ENCODE results near the gene ABCC10.
"Not testable (repeated sequence)": the region's sequence is repeated elsewhere in the genome, so short reads cannot be mapped to it uniquely, and the experiment has no call there.

Gene ABCC10

GRCh38 chr6:43408259-43408658, 19.1 kb upstream of the ABCC10 start:
- DNase-seq: no peak

GRCh38 chr6:43410776-43411175, 16.6 kb upstream of the ABCC10 start:
- not testable (repeated sequence) for DNase-seq

GRCh38 chr6:43412541-43412940, 14.8 kb upstream of the ABCC10 start:
- DNase-seq: no peak

GRCh38 chr6:43413002-43413401, 14.3 kb upstream of the ABCC10 start:
- no peak for DNase-seq

GRCh38 chr6:43415275-43415674, 12.1 kb upstream of the ABCC10 start:
- not testable (repeated sequence) for DNase-seq

GRCh38 chr6:43416935-43417334, 10.4 kb upstream of the ABCC10 start:
- no peak for DNase-seq

- no peak for DNase-seq
These were observed 7.2 kb upstream of the ABCC10 start for GRCh38 chr6:43420012-43420709.

- DNase-seq: no peak
These were observed 5.5 kb upstream of the ABCC10 start for GRCh38 chr6:43421831-43422230.

- DNase-seq: not testable (repeated sequence)
These were observed 2.3 kb upstream of the ABCC10 start for GRCh38 chr6:43425083-43425482.

- no peak for DNase-seq
These were observed 374 bp upstream of the ABCC10 start for GRCh38 chr6:43426928-43427405.

- DNase-seq: no peak
These were observed 800 bp downstream of the ABCC10 start for GRCh38 chr6:43428112-43428570.

- no peak for DNase-seq
These were observed 1.5 kb downstream of the ABCC10 start for GRCh38 chr6:43428874-43429273.

- no peak for DNase-seq
These were observed 4.9 kb downstream of the ABCC10 start for GRCh38 chr6:43432009-43432945.

GRCh38 chr6:43433148-43433547, 5.8 kb downstream of the ABCC10 start:
- DNase-seq: no peak

GRCh38 chr6:43434001-43434840, 6.9 kb downstream of the ABCC10 start:
- DNase-seq: no peak

- DNase-seq: no peak
These were observed 7.6 kb downstream of the ABCC10 start for GRCh38 chr6:43434943-43435342.

GRCh38 chr6:43435682-43436437, 8.5 kb downstream of the ABCC10 start:
- DNase-seq: no peak

GRCh38 chr6:43436577-43437282, 9.4 kb downstream of the ABCC10 start:
- DNase-seq: no peak

GRCh38 chr6:43437700-43438099, 10.4 kb downstream of the ABCC10 start:
- no peak for DNase-seq

GRCh38 chr6:43442935-43443334, 15.6 kb downstream of the ABCC10 start:
- DNase-seq: no peak

GRCh38 chr6:43444036-43444435, 16.7 kb downstream of the ABCC10 start:
- no peak for DNase-seq
